ENCODE data around the gene AVEN. TPM values are rescaled to one million over a fixed set of nuclear protein-coding genes. Genes with fewer than 3 reads are reported as not detected.

The AVEN gene
- total and polyA plus RNA-seq, 9 of the 15 experiments (the other 6 are each of a cell fraction or from before 2014, with no cell fraction given), result 1.5 to 6.4 (median 4.7) TPM

- ChIA-PET CTCF (ENCODE audit: low intra/inter-chr PET ratio) (no interaction called here), POLR2A (no interaction called here)
- no peaks in the 10 kb centered on the region for H3K9me1 ChIP-seq (ENCODE audit: control insufficient read depth, insufficient read depth, low read length)
- ATAC-seq (no peak), DNase-seq (ENCODE audit: extremely low read depth in 1 of 4, low spot score in 3 of 4) (no peak), FAIRE-seq (no peak)
- WGBS (ENCODE audit: insufficient coverage, low coverage, missing lambda C conversion rate), result 0% methylated on average over 2 of the region's 2 CpGs
- H3K4me3 ChIP-seq, result no peak overlapping the region
- in situ Hi-C loops (cut with MboI) (no loop called here), intact Hi-C loops (cut with micrococcal nuclease) (no loop called here)
- H2AFZ ChIP-seq (ENCODE audit: low read depth, low read length), result no peak overlapping the region
- H3K4me1 ChIP-seq (replicated peaks in 1 of 2; ENCODE audit: control insufficient read depth in 2 of 2, insufficient read depth in 2 of 2, low read length in 2 of 2), result no peaks in the 10 kb centered on the region
- no peaks in the 10 kb centered on the region for H3K79me2 ChIP-seq (ENCODE audit: control insufficient read depth, insufficient read depth, low read length)
- no peak overlapping the region for H3K4me2 ChIP-seq (ENCODE audit: insufficient read depth, low read length)
- no peaks in the 10 kb centered on the region for H4K20me1 ChIP-seq (replicated peaks; ENCODE audit: control insufficient read depth, insufficient read depth, low read length)
- no peak overlapping the region for H3K27ac ChIP-seq (ENCODE audit: extremely low read depth, low read depth, low read length)
- peaks cover 4 to 9% of the 10 kb centered on the region in 2 experiments; a peak in 4 of 5 replicates for H3K27me3 ChIP-seq (ENCODE audit: control insufficient read depth in 2 of 2, insufficient read depth in 2 of 2, low read length in 2 of 2)
- BruUV-seq (replicated peaks), result no TSS peak
- H3K9me3 ChIP-seq (replicated peaks; ENCODE audit: control insufficient read depth, insufficient read depth, low read depth, low read length), result no peaks in the 10 kb centered on the region
- H3K36me3 ChIP-seq (ENCODE audit: control insufficient read depth, insufficient read depth, low read length), result no peaks in the 10 kb centered on the region
- no peak overlapping the region for H3K9ac ChIP-seq (ENCODE audit: insufficient read depth in 1 of 2, low read depth in 2 of 2, low read length in 2 of 2)
- TF ChIP-seq NELFE (IDR thresholded peaks at IDR 0.05; ENCODE audit: insufficient read depth, insufficient read length), result no peak
- TF ChIP-seq KDM4B (IDR thresholded peaks at IDR 0.05; ENCODE audit: borderline replicate concordance in 2 of 2, low read depth in 1 of 2), result no peak
- no peak for TF ChIP-seq TAF15 (IDR thresholded peaks at IDR 0.05; ENCODE audit: low read depth, low read length)
- TF ChIP-seq SRSF3 (IDR thresholded peaks at IDR 0.05; ENCODE audit: insufficient read depth, low read length), result no peak
- TF ChIP-seq LEF1 (IDR thresholded peaks at IDR 0.05), result no peak
- no peak for TF ChIP-seq SAFB2 (IDR thresholded peaks at IDR 0.05; ENCODE audit: borderline replicate concordance, low read depth, low read length, severe bottlenecking)
- no peak for TF ChIP-seq ZNF3 (CRISPR knock-in tag; IDR thresholded peaks at IDR 0.05)
- no peak for TF ChIP-seq MCM2 (IDR thresholded peaks at IDR 0.05; ENCODE audit: low read depth)
- no peak for TF ChIP-seq PURB (CRISPR knock-in tag; IDR thresholded peaks at IDR 0.05; ENCODE audit: low read depth)
- TF ChIP-seq ZBTB17 (CRISPR knock-in tag; IDR thresholded peaks at IDR 0.05), result no peak
- TF ChIP-seq PTBP1 (IDR thresholded peaks at IDR 0.05; ENCODE audit: low read depth, low read length), result no peak
- no peak for TF ChIP-seq NR4A1 (CRISPR knock-in tag; IDR thresholded peaks at IDR 0.05)
- TF ChIP-seq NR4A1 (tag; IDR thresholded peaks at IDR 0.05), result no peak
Measured at GRCh38 chr15:34014556-34014955, 24.4 kb downstream of the AVEN start.
